GM21786 (cell line): ENCODE measurements around the gene SKAP1.

Experiments used
- ATAC-seq: cut with Tn5 transposase; IDR thresholded peaks from one replicate; pipeline ENCODE4 v1.9.1; 2021; ENCODE audit not compliant: unreplicated experiment

The SKAP1 gene

DNA sequence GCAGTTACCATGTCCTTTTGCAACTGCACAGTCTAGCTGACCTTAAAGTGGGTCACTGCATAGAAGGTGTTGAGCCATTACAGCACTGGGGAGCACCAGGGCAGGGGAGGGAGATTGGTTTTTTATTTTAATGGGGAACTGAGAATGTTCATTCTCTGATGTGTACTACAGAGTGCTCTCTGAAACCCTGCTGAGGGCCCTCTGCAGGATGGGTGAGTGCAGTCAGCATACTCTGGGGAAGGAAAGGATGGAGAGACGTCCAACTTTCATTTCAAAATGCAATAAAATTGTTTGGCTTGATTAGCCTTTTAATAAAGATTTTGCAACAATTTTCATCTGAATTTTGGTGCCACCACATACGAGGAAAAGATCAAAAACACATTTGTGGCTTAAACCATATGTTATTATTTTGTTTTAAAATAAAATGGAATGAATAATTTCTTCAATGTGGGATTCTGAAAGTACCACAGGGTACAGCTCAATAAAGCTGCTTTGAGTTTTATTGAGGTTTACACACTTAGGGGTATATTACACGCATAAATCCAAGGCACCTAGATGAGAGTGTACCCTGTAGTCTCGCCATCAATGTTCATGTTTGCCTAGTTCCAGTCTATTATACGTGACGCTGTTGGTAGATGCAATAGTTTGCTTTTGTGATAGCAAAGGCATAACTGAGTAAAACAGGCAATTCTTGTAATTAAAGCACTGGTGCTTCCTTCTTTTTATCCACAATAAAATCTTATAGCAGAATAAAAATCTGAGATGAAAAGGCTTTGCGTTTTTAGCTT is 249.0 kb downstream of the SKAP1 start:
- no peak for ATAC-seq

DNA sequence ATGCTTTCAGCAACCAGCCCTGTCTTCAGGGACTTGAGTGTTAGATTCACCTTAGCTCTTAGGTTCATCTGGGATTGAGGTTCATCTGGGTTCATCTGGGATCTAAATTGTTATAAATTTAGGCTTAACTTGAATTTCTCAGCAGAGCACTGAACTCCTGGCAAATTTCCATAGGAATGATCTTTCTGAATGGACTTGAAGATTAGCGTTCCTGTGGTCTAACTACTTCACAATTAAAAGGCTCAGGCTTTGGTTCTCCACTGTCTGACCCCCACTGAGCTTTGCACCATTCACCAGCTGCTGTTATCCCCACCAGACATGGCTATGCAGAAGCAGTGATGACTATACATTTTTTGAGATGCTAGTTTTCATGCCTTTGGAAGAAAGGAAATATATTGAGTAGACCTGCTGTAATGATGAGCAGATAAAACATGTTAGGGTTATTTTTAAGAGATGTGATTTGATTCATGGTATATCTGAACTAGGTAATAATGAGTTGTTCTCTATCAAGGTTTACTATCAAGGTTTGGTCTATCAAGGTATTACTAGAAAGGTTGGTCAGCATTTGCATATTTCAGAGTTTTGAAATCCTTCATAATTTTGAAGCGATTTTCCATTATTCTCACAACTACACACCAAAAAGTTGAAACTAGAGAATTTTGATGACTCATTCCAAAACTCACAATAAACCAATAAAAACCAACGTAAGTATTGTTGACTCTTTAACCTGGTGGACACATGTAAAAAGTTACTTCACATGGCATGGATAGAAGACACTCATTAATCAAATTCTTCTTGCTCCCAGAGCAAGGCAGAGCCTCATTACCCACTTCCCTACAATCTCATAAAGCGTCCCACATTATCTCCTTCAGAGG is 250.7 kb downstream of the SKAP1 start:
- no peak for ATAC-seq

DNA sequence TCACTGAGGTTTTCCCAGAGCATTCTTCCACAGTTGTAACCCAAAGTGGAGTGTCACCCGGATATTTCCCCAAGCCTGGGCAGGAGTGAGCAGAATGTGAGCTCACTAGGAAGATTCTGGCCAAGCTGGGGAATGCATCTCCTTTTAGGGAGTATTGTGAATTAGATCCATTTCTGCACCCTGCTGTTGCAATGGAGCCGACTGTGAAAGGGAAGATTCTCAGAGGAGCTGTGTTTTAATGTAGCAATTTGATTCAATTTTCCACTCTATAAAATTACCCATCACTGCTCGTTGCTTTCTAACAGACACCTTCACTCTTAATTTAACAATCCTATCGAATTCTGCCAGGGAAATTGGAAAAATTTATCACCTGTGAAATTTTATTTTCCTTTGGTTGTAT is 251.7 kb downstream of the SKAP1 start:
- no peak for ATAC-seq

DNA sequence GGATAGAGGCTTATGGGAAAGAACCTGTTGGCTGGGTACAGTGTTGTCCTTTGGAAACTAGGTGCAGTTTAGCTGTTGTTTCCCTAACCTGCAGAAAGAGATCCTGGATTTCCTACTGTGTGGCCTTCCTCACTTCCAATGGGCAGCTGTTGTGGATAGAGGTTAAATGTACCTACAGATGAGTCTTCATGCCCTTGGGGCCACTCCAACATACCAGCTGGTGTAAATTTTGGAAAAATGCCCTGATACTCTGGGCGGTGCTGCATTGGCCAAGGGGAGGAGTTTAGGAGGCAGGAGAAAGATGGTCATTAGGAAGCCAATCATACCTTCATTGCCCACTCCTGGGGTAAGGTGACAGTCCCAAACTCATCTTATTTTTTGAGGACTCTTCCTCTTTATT is 252.2 kb downstream of the SKAP1 start:
- no peak for ATAC-seq

DNA sequence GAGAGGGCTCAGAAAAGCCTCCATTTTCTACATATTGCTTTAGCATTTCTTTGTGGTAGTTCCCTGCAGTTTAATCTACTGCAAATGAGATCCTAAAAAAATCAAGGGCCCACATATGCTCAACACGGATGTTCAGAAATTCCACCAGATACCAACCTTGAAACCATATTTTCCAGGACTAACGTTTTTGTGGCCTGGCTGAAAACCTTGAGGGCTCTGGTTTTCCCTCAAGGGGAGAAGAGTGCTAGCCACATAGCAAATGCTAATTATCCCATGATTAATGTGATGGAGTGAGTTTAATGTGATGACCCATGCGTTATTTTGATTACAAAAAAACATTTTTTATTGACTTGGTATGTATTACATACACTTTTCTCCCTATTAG is 253.6 kb downstream of the SKAP1 start:
- no peak for ATAC-seq

GRCh38 chr17:48175692-48176470 is 254.1 kb downstream of the SKAP1 start:
- ATAC-seq, result no peak

GRCh38 chr17:48174833-48175523 is 255.0 kb downstream of the SKAP1 start:
- ATAC-seq, result no peak

GRCh38 chr17:48173191-48173984 is 256.6 kb downstream of the SKAP1 start:
- no peak for ATAC-seq

GRCh38 chr17:48169926-48170325 is 260.1 kb downstream of the SKAP1 start:
- no peak for ATAC-seq

DNA sequence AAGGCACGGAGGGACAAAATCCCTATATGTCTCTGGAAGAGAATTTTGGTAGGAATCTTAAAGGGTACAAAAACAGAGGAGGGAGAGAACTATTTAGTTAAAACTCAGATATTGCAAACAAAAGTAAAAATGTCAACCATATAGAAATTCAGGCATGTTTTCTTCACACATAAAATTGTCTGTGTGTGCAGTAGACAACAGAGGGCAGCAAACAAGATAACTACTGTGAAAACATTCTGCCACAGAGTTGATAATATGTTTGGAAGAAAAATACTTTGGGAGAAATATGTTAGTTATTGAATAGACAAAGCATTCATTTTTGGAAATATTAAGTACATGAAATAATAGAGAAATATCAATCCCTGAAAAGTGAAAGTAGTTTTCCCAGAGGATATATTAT is 266.2 kb downstream of the SKAP1 start:
- ATAC-seq, result no peak

DNA sequence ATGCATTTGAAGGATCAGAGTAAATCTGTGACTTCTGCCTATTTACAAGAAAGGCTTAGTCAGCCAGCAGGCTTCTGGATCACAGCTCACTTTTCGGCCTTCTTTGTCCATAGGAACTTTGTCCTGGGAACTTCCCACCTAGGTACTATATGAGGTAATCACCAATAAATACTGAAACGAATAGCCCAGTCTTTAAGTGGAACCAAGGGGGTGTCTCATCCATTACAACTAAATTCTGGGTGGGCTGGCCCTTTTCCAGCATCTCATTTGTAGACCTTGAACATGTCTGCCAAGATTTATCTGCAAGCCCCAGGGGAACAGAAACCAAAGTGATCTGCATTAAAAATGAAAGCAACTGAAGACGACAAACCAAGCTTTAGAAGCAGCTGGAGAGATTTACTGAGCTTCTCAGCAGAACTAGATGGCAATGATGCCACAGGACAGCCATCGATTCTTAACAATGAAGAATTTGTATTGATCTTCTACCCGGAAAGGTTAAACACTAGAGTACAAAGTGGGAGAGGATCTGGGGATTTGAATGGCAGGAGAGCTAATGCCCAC is 267.0 kb downstream of the SKAP1 start:
- no peak for ATAC-seq

- ATAC-seq, result no peak
These were observed 267.6 kb downstream of the SKAP1 start for GRCh38 chr17:48162306-48162934.

- no peak for ATAC-seq
These were observed 268.7 kb downstream of the SKAP1 start for GRCh38 chr17:48161127-48161905.

- ATAC-seq, result no peak
These were observed 269.6 kb downstream of the SKAP1 start for GRCh38 chr17:48160177-48161081.

DNA sequence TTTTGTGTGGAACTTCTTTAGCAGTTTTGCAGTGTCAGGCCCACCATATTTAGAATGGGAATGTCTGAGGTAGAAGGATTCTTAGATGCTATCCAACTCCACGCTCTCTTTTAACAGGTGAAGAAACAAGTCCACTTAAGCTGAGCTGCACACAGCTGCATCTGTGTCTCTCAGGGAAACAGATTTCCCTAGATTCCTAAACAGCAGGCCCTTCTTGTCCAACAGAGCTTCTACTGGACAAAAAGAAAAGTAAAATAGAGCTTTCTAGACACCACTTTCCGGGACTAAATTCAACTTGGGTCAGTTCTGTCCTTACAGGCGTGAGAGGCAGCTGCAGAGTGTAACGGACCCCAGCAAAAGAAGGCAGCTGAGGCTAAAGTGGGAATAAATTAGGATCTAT is 270.8 kb downstream of the SKAP1 start:
- ATAC-seq, result no peak

GRCh38 chr17:48155889-48156611 is 274.0 kb downstream of the SKAP1 start:
- ATAC-seq, result no peak
